H1 (cell line): Measurements from ENCODE around the gene RXRA. TPM values are rescaled to one million over a fixed set of nuclear protein-coding genes. Genes with fewer than 3 reads are reported as not detected.

Source experiments
- CTCF ChIA-PET: fragments of 300-600 bp; sonication (Branson Sonifier 250); formaldehyde crosslinking; loops from one replicate; lab custom pipeline; 2021; ENCODE audit not compliant: partially characterized antibody; lab: Charles Lee
- POLR2A ChIA-PET: fragments of 300-600 bp; sonication (Branson Sonifier 250); formaldehyde crosslinking; loops from one replicate; lab custom pipeline; 2021; ENCODE audit warnings: inconsistent platforms; ENCODE audit not compliant: partially characterized antibody; lab: Charles Lee
- DNase-seq, 2 experiments: peaks; one replicate each; pipeline versions ENCODE4 v3.0.0 to v3.0.0-alpha.2; 2010 to 2022; ENCODE audit warnings: low spot score in 2 of 2, low read depth in 1 of 2, mixed read lengths in 1 of 2
- FAIRE-seq: peaks from 2 replicates; lab custom pipeline; 2011; peaks lifted over from hg19 to GRCh38; lab: Jason Lieb, UNC
- H2AFZ ChIP-seq: 2 replicates; pipeline ENCODE4 v1.8.1; 2012; ENCODE audit warnings: low read length, inconsistent platforms
- H2AK5ac ChIP-seq: 2 replicates; pipeline ENCODE4 v1.6.1; 2013; ENCODE audit warnings: low read depth, low read length
- H2BK120ac ChIP-seq: replicated peaks from 2 replicates; pipeline ENCODE3; 2013; ENCODE audit warnings: low read depth, low read length, inconsistent platforms
- H2BK12ac ChIP-seq: 2 replicates; pipeline ENCODE4 v1.6.1; 2013; ENCODE audit warnings: low read depth, low read length
- H2BK15ac ChIP-seq: 2 replicates; pipeline ENCODE4 v1.6.1; 2013; ENCODE audit warnings: low read length
- H2BK20ac ChIP-seq: 2 replicates; pipeline ENCODE4 v1.6.1; 2013; ENCODE audit warnings: low read length
- H2BK5ac ChIP-seq: 2 replicates; pipeline ENCODE4 v1.6.1; 2013; ENCODE audit warnings: low read depth, low read length
- H3K14ac ChIP-seq: 2 replicates; pipeline ENCODE4 v1.6.1; 2013; ENCODE audit warnings: inconsistent platforms; ENCODE audit not compliant: insufficient read length
- H3K18ac ChIP-seq: 2 replicates; pipeline ENCODE4 v1.6.1; 2013; ENCODE audit warnings: low read length; ENCODE audit errors: extremely low read depth
- H3K23ac ChIP-seq: 2 replicates; pipeline ENCODE4 v1.6.1; 2013; ENCODE audit warnings: inconsistent platforms; ENCODE audit not compliant: insufficient read length
- H3K23me2 ChIP-seq: 2 replicates; pipeline ENCODE4 v1.6.1; 2013; ENCODE audit warnings: low read depth, low read length
- H3K27ac ChIP-seq: 2 replicates; pipeline ENCODE4 v1.6.1; 2011; ENCODE audit warnings: low read depth, low read length, inconsistent platforms
- H3K27me3 ChIP-seq, 4 experiments: replicated peaks in 1 of 4; 1 replicate in 1 of 4; 2 replicates in 3 of 4; pipeline versions ENCODE4 v1.6.1 to v1.8.1; 2011 to 2013; ENCODE audit warnings: low read length in 3 of 4, mild to moderate bottlenecking in 3 of 4, inconsistent platforms in 2 of 4, mixed read lengths in 2 of 4, moderate library complexity in 1 of 4; ENCODE audit not compliant: control insufficient read depth in 3 of 4, insufficient read depth in 3 of 4; ENCODE audit errors: extremely low read depth in 1 of 4
- H3K36me3 ChIP-seq, 4 experiments: 2 replicates each; pipeline versions ENCODE4 v1.6.1 to v1.8.1; 2011 to 2013; ENCODE audit warnings: mild to moderate bottlenecking in 4 of 4, low read length in 3 of 4, moderate library complexity in 2 of 4, control low read depth in 1 of 4, inconsistent platforms in 1 of 4; ENCODE audit not compliant: insufficient read depth in 4 of 4, control insufficient read depth in 2 of 4
- H3K4ac ChIP-seq: replicated peaks from 2 replicates; pipeline ENCODE3; 2013; ENCODE audit warnings: low read length, low read depth, mixed read lengths, inconsistent platforms; ENCODE audit not compliant: insufficient read length
- H3K4me1 ChIP-seq, 4 experiments: replicated peaks in 1 of 4; 1 replicate in 1 of 4; 2 replicates in 3 of 4; pipeline versions ENCODE4 v1.6.1 to v1.8.1; 2011 to 2013; ENCODE audit warnings: low read length in 3 of 4, inconsistent platforms in 2 of 4, mixed read lengths in 1 of 4; ENCODE audit not compliant: insufficient read depth in 4 of 4, control insufficient read depth in 3 of 4
- H3K4me2 ChIP-seq, 2 experiments: 2 replicates each; pipeline versions ENCODE4 v1.6.1 to v1.8.1; 2011 to 2013; ENCODE audit warnings: low read depth in 2 of 2, low read length in 2 of 2, control low read depth in 1 of 2, inconsistent platforms in 1 of 2, mild to moderate bottlenecking in 1 of 2; ENCODE audit not compliant: insufficient read depth in 1 of 2
- H3K4me3 ChIP-seq, 4 experiments: fragments of 200-600, 300-600 bp in 1 of 4; sonication (generic), shearing (Covaris generic), sonication (Bioruptor Twin) in 1 of 4; 2 replicates each; pipeline versions ENCODE4 v1.5.1 to v1.8.1; 2011 to 2016; ENCODE audit warnings: low read length in 4 of 4, low read depth in 3 of 4, control low read depth in 2 of 4, inconsistent platforms in 2 of 4, mild to moderate bottlenecking in 2 of 4, mixed read lengths in 1 of 4, moderate library complexity in 1 of 4; ENCODE audit not compliant: insufficient read depth in 2 of 4; ENCODE audit errors: extremely low read depth in 1 of 4
- H3K56ac ChIP-seq: replicated peaks from 2 replicates; pipeline ENCODE3; 2013; ENCODE audit warnings: low read depth, mild to moderate bottlenecking, mixed read lengths, low read length, inconsistent platforms; ENCODE audit not compliant: insufficient read length
- H3K79me1 ChIP-seq: 2 replicates; pipeline ENCODE4 v1.6.1; 2013; ENCODE audit warnings: low read depth, low read length, control low read depth
- H3K79me2 ChIP-seq, 2 experiments: 2 replicates each; pipeline versions ENCODE4 v1.6.1 to v1.8.1; 2012 to 2013; ENCODE audit warnings: low read length in 2 of 2, mild to moderate bottlenecking in 2 of 2, inconsistent platforms in 1 of 2; ENCODE audit not compliant: insufficient read depth in 2 of 2, control insufficient read depth in 1 of 2
- H3K9ac ChIP-seq, 4 experiments: replicated peaks in 1 of 4; 1 replicate in 1 of 4; 2 replicates in 3 of 4; pipeline versions ENCODE4 v1.6.1 to v1.8.1; 2011 to 2013; ENCODE audit warnings: low read depth in 3 of 4, low read length in 3 of 4, control low read depth in 2 of 4, mild to moderate bottlenecking in 2 of 4, moderate library complexity in 2 of 4, inconsistent platforms in 1 of 4; ENCODE audit errors: extremely low read depth in 1 of 4
- H3K9me3 ChIP-seq, 2 experiments: 2 replicates each; pipeline versions ENCODE4 v1.6.1 to v1.8.1; 2012 to 2013; ENCODE audit warnings: mild to moderate bottlenecking in 2 of 2, moderate library complexity in 2 of 2, control low read depth in 1 of 2, inconsistent platforms in 1 of 2, low read depth in 1 of 2, low read length in 1 of 2, mixed read lengths in 1 of 2; ENCODE audit not compliant: insufficient read depth in 2 of 2
- H4K20me1 ChIP-seq, 2 experiments: replicated peaks in 1 of 2; 2 replicates each; pipeline versions ENCODE3 to v1.8.1; 2011 to 2013; ENCODE audit warnings: inconsistent platforms in 2 of 2, low read length in 2 of 2, mild to moderate bottlenecking in 1 of 2; ENCODE audit not compliant: insufficient read depth in 2 of 2, control insufficient read depth in 1 of 2
- H4K5ac ChIP-seq: 2 replicates; pipeline ENCODE4 v1.6.1; 2013; ENCODE audit warnings: low read length, low read depth, mixed read lengths, inconsistent platforms; ENCODE audit not compliant: insufficient read length
- H4K8ac ChIP-seq: 2 replicates; pipeline ENCODE4 v1.8.0; 2013; ENCODE audit warnings: mild to moderate bottlenecking, moderate library complexity, low read length, inconsistent platforms; ENCODE audit not compliant: insufficient read depth; ENCODE audit errors: extremely low read depth
- H4K91ac ChIP-seq: replicated peaks from 2 replicates; pipeline ENCODE3; 2013; ENCODE audit warnings: low read length, mixed read lengths, inconsistent platforms; ENCODE audit not compliant: insufficient read length
- EP300 ChIP-seq, 2 experiments: IDR thresholded peaks; 1 replicate in 1 of 2; 2 replicates in 1 of 2; pipeline ENCODE4 v1.6.1; 2011 to 2012; ENCODE audit warnings: low read depth in 2 of 2, low read length in 2 of 2, mild to moderate bottlenecking in 2 of 2, borderline replicate concordance in 1 of 2, inconsistent platforms in 1 of 2, moderate library complexity in 1 of 2
- FOSL1 ChIP-seq: IDR thresholded peaks from 2 replicates; pipeline ENCODE4 v1.6.1; 2011; ENCODE audit warnings: mild to moderate bottlenecking, low read depth, low read length, moderate library complexity; ENCODE audit not compliant: insufficient read depth
- GABPA ChIP-seq: IDR thresholded peaks from 2 replicates; pipeline ENCODE4 v1.6.1; 2011; ENCODE audit warnings: mild to moderate bottlenecking, low read length, moderate library complexity, borderline replicate concordance; ENCODE audit not compliant: insufficient read depth
- SIX5 ChIP-seq: IDR thresholded peaks from 2 replicates; pipeline ENCODE4 v1.6.1; 2011; ENCODE audit warnings: mild to moderate bottlenecking, low read depth, low read length
- WGBS, 2 experiments: shearing (Covaris generic) in 1 of 2; methylation state at CpG; one replicate each; pipeline versions ENCODE4 v1.1.6 to v1.1.7; 2013 to 2015; ENCODE audit warnings: low lambda C conversion rate in 2 of 2, mixed read lengths in 2 of 2, inconsistent platforms in 1 of 2, low coverage in 1 of 2, missing lambda C conversion rate in 1 of 2; ENCODE audit not compliant: insufficient replicate concordance in 2 of 2, insufficient coverage in 1 of 2, insufficient read length in 1 of 2; ENCODE audit errors: extremely low coverage in 1 of 2, missing lambda C conversion rate in 1 of 2; 5-methylcytosine and 5-hydroxymethylcytosine counted together
- polyA plus RNA-seq, 7 experiments: library from polyadenylated mRNA; depleted of rRNA in 3 of 7; stranded (reverse) in 5 of 7; unstranded in 2 of 7; fragments of >200 nt in 5 of 7; fragments of 200-250 nt in 2 of 7; gene quantifications; 1 replicate in 5 of 7; 2 replicates in 1 of 7; 4 replicates in 1 of 7; pipeline versions ENCODE4 v1.2.1 to v1.2.3, GENCODE V29; 2011 to 2013; ENCODE audit warnings: missing spikeins in 2 of 7, mixed read lengths in 2 of 7
- total RNA-seq: library from RNA; stranded (reverse); fragmentation: NEBNext Ultra II Directional; extraction: Animal tissue kit (Norgen Biotek cat#: 25700); gene quantifications from 2 replicates; pipeline ENCODE4 v1.2.1, GENCODE V29; 2021

The RXRA gene
- total and polyA plus RNA-seq, 2 of the 8 experiments (the other 6 are each of a cell fraction or from before 2014, with no cell fraction given), result 9.8 to 29.4 TPM

- no peak overlapping the region for H3K9ac ChIP-seq
- H3K27me3 ChIP-seq, result no peaks in the 10 kb centered on the region
- POLR2A ChIA-PET, result interaction anchor here (0.7 to 1.5 kb wide), 4 partner anchors 11 to 39 kb away, joined by 3 to 7 read pairs (median 4); no protein-coding TSS in a partner anchor
- no peak overlapping the region for H4K8ac ChIP-seq
- H3K27ac ChIP-seq, result no peak overlapping the region
- TF ChIP-seq GABPA, result no peak
- TF ChIP-seq EP300 (IDR thresholded peaks at IDR 0.05; ENCODE audit: borderline replicate concordance in 1 of 2, low read depth in 2 of 2, low read length in 2 of 2), result no peak
- no peak for TF ChIP-seq SIX5
- TF ChIP-seq FOSL1, result no peak
- H3K56ac ChIP-seq, result no peak overlapping the region
- no peak overlapping the region for H2AK5ac ChIP-seq
- H3K4me3 ChIP-seq, result no peak overlapping the region
- H2BK5ac ChIP-seq, result no peak overlapping the region
- H3K23ac ChIP-seq, result no peak overlapping the region
- 88% methylated on average over 7 of the region's 7 CpGs; no CpG with 5 or more reads in 1 of the 2 experiments for WGBS, 2 experiments
- H3K18ac ChIP-seq, result no peak overlapping the region
- H2BK12ac ChIP-seq, result no peak overlapping the region
- no peak overlapping the region for H4K5ac ChIP-seq
- FAIRE-seq (no peak), DNase-seq (no peak)
- H2AFZ ChIP-seq, result no peak overlapping the region
- H2BK20ac ChIP-seq, result no peak overlapping the region
- H3K79me2 ChIP-seq, result no peaks in the 10 kb centered on the region; a peak in 1 of 4 replicates
- H2BK15ac ChIP-seq, result no peak overlapping the region
- H3K4ac ChIP-seq, result no peak overlapping the region
- H2BK120ac ChIP-seq, result no peak overlapping the region
- H4K91ac ChIP-seq, result no peak overlapping the region
- H3K14ac ChIP-seq, result no peak overlapping the region
- peaks cover 0 to 9% of the 10 kb centered on the region in 2 experiments for H4K20me1 ChIP-seq
- no peaks in the 10 kb centered on the region for H3K79me1 ChIP-seq
- no peaks in the 10 kb centered on the region for H3K9me3 ChIP-seq
- no peaks in the 10 kb centered on the region for H3K36me3 ChIP-seq
- H3K4me1 ChIP-seq, result no peaks in the 10 kb centered on the region
- peaks cover 8% of the 10 kb centered on the region; the same call in 1 of the 2 replicates for H3K23me2 ChIP-seq
- no peak overlapping the region for H3K4me2 ChIP-seq
- CTCF ChIA-PET, result interaction anchor here (0.9 to 1.3 kb wide), 3 partner anchors 20 to 141 kb away, joined by 3 read pairs; no protein-coding TSS in a partner anchor
Observed at GRCh38 chr9:134302130-134302817, 24.0 kb upstream of the RXRA start.
